Measurements from ENCODE around the gene TFPT. TPM values are rescaled to one million over a fixed set of nuclear protein-coding genes. Genes with fewer than 3 reads are reported as not detected.

The TFPT gene
- total RNA-seq (2022; extraction: Qiagen RNA extraction; ENCODE audit: low read depth) = 21.9 to 25.5 TPM (median 23.0 TPM) in 5 replicates

GRCh38 chr19:54115109-54116063 is at the start of gene TFPT, which contains the start of gene PRPF31:
Gene TFPT, minus strand, starts transcription at chr19:54115657. Its CDS starts 388 bp downstream, at chr19:54115269.
Gene PRPF31, plus strand, starts transcription at chr19:54115754. Its CDS starts 2,525 bp downstream, at chr19:54118279.

DNA sequence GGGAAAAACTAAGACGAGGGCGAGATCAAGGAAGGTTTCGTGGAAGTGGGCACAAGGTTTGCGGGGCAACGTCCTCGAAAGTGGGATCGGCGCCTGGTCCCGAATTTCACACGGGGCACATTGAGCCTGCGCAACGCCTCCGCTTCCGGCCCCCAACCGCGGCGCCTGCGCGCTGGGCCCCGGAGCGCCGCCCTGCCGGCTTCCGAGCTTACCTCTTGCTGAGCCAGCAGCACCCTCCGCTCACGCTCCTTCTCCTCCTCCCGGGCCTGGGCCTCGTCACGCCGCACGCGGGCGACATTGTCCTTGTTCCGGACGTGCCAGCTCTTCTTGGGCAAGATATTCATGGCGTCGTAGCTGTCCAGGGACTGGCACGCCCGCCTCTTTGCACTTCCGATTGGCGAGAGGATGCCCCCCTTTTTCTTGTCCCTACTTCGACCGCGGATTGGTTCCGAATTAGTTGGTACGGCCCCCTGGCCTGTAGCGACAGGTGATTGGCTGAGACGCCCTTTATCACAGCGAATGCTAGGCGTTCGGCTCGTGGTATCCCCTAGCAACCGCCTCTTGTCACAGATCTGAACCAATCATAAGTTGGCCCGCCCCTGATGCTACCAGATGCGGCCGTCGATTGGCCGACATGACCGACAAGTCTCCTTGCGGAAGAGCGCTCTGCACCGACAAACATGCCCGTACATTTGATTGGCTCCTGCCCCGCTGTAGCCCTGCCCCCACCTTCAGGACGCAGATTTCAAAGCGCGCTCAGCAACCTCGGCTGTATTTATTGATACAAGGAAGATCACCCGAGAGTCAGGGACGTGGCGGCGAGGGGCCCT is 44.1 kb upstream of the TFPT start, which contains the start of gene LENG1:
Gene LENG1, minus strand, starts transcription at position 370 of the 830 bp plus-strand sequence. Its CDS starts 26 bp downstream, at position 344.

GRCh38 chr19:54137699-54138488 is 22.4 kb upstream of the TFPT start, which contains the start of gene CNOT3:
Gene CNOT3, plus strand, starts transcription at chr19:54137762. Its CDS starts 5,217 bp downstream, at chr19:54142979.

GRCh38 chr19:54102421-54103169 is 12.9 kb downstream of the TFPT start, which contains the start of gene NDUFA3:
Gene NDUFA3, plus strand, starts transcription at chr19:54102855. Its CDS starts 24 bp downstream, at chr19:54102879.

GRCh38 chr19:54100561-54100960 is 14.9 kb downstream of the TFPT start, which contains the start of gene OSCAR:
Gene OSCAR, minus strand, starts transcription at chr19:54100803. Its CDS starts 11 bp downstream, at chr19:54100792.

DNA sequence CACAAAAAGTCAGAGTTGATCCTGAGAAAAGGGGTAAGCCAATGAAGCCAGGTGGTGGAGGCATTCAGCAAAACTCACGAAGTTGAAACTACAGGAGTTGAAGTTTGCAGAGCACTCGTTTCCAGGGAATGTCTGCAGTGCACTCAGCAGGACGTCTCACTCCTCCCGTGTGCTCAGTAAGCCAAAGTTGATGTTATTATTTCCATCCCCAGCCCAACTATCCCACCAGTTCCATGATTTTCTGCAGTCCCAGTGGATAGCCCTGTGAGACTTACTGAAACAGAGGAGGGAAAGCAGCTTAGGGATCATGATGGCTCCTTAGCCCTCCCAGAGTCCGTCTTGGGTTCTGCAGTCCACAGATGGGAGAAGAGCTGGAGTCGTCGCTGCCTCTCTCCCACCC is 34.4 kb downstream of the TFPT start, which contains the start of gene TARM1:
Gene TARM1, minus strand, starts transcription at position 334 of the 400 bp plus-strand sequence. Its CDS starts 25 bp downstream, at position 309.

DNA sequence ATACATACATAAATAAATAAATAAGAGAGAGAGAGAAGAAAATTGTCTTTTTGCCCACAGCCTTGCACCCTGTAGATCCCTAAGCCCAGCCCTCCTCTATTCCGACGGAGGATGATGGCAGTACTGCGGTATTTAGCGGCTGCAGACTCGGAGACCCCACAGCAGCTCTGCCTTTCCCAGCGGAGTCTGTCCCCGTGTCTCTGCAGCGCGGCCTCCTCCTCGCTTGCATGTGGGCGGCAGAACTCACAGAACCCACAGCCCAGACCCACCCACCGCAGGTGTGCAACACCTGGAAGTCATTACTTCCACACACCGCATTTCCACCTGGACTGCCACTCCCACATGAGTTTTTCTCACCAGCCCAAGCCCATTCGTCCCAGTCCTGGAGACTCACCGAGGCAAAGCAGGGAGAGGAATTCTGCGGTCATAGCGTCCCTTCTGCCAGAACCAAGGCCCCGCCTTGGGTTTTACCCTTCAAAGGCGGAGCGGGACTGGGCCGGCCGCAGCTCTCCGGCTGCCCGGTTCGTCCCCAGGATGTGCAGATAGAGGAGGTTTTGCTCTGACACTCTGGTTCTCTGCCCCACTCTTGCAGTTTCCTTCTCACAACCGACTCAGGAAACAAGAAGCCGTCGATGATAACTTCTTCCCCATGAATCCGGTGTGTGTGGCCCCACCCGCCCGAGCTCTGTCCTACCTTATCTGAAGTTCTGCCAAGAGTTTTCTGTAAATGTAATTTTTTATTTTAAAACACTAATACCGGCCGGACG is 51.9 kb downstream of the TFPT start, which contains the start of gene VSTM1:
Gene VSTM1, minus strand, starts transcription at position 548 of the 767 bp plus-strand sequence. Its CDS starts 120 bp downstream, at position 428.

Other genes starting within 250 kb of the TFPT start
- gene MYADM, start 247.8 kb downstream of the TFPT start, total RNA-seq (2022; extraction: Qiagen RNA extraction; ENCODE audit: low read depth) = 232 to 314 TPM (median 275 TPM) in 5 replicates
- gene PRKCG, start 233.5 kb downstream of the TFPT start, total RNA-seq (2022; extraction: Qiagen RNA extraction; ENCODE audit: low read depth) = 5.2 to 6.9 TPM (median 5.8 TPM) in 5 replicates
- gene CACNG7, start 206.4 kb downstream of the TFPT start, total RNA-seq (2022; extraction: Qiagen RNA extraction; ENCODE audit: low read depth) = 6.8 to 10.8 TPM (median 9.6 TPM) in 5 replicates
- gene CACNG8, start 152.7 kb downstream of the TFPT start, total RNA-seq (2022; extraction: Qiagen RNA extraction; ENCODE audit: low read depth) = 1.2 to 1.9 TPM (median 1.7 TPM) in 5 replicates
- 9.7 to 13.4 TPM (median 10.8 TPM) in 5 replicates for gene CACNG6, start 124.0 kb downstream of the TFPT start, total RNA-seq (2022; extraction: Qiagen RNA extraction; ENCODE audit: low read depth)
- 0.35 to 0.81 TPM (median 0.79 TPM) in 4 of 5 replicates, not detected in the other for gene VSTM1, start 51.8 kb downstream of the TFPT start, total RNA-seq (2022; extraction: Qiagen RNA extraction; ENCODE audit: low read depth)
- gene TARM1, start 34.3 kb downstream of the TFPT start, total RNA-seq (2022; extraction: Qiagen RNA extraction; ENCODE audit: low read depth) = not detected in 5 replicates
- 0.21 to 0.51 TPM (median 0.30 TPM) in 5 replicates for gene OSCAR, start 14.9 kb downstream of the TFPT start, total RNA-seq (2022; extraction: Qiagen RNA extraction; ENCODE audit: low read depth)
- 194 to 262 TPM (median 237 TPM) in 5 replicates for gene NDUFA3, start 12.8 kb downstream of the TFPT start, total RNA-seq (2022; extraction: Qiagen RNA extraction; ENCODE audit: low read depth)
- 112 to 122 TPM (median 116 TPM) in 5 replicates for gene PRPF31, start 97 bp upstream of the TFPT start, total RNA-seq (2022; extraction: Qiagen RNA extraction; ENCODE audit: low read depth)
- gene CNOT3, start 22.1 kb upstream of the TFPT start, total RNA-seq (2022; extraction: Qiagen RNA extraction; ENCODE audit: low read depth) = 60.9 to 77.0 TPM (median 70.0 TPM) in 5 replicates
- 6.7 to 9.8 TPM (median 9.1 TPM) in 5 replicates for gene LENG1, start 44.1 kb upstream of the TFPT start, total RNA-seq (2022; extraction: Qiagen RNA extraction; ENCODE audit: low read depth)
- 0.24 to 1.5 TPM (median 1.3 TPM) in 5 replicates for gene TMC4, start 57.5 kb upstream of the TFPT start, total RNA-seq (2022; extraction: Qiagen RNA extraction; ENCODE audit: low read depth)
- 126 to 174 TPM (median 157 TPM) in 5 replicates for gene MBOAT7, start 73.9 kb upstream of the TFPT start, total RNA-seq (2022; extraction: Qiagen RNA extraction; ENCODE audit: low read depth)
- 80.8 to 131 TPM (median 123 TPM) in 5 replicates for gene TSEN34, start 75.7 kb upstream of the TFPT start, total RNA-seq (2022; extraction: Qiagen RNA extraction; ENCODE audit: low read depth)
- gene RPS9, start 85.2 kb upstream of the TFPT start, total RNA-seq (2022; extraction: Qiagen RNA extraction; ENCODE audit: low read depth) = 2,035 to 2,508 TPM (median 2,323 TPM) in 5 replicates
- gene LILRB3, start 107.3 kb upstream of the TFPT start, total RNA-seq (2022; extraction: Qiagen RNA extraction; ENCODE audit: low read depth) = 0.05 to 0.11 TPM (median 0.06 TPM) in 3 of 5 replicates, not detected in the others
- 0.03 to 0.07 TPM in 2 of 5 replicates, not detected in the others for gene LILRA6, start 127.1 kb upstream of the TFPT start, total RNA-seq (2022; extraction: Qiagen RNA extraction; ENCODE audit: low read depth)
- 0.03 to 0.06 TPM in 2 of 5 replicates, not detected in the others for gene LILRB5, start 141.6 kb upstream of the TFPT start, total RNA-seq (2022; extraction: Qiagen RNA extraction; ENCODE audit: low read depth)
- 0.14 TPM in 1 of 5 replicates, not detected in the others for gene LILRB2, start 165.5 kb upstream of the TFPT start, total RNA-seq (2022; extraction: Qiagen RNA extraction; ENCODE audit: low read depth)
- not detected in 5 replicates for gene LILRA5, start 197.5 kb upstream of the TFPT start, total RNA-seq (2022; extraction: Qiagen RNA extraction; ENCODE audit: low read depth)
- gene LILRA4, start 223.5 kb upstream of the TFPT start, total RNA-seq (2022; extraction: Qiagen RNA extraction; ENCODE audit: low read depth) = not detected in 5 replicates
- 0.08 to 0.12 TPM in 2 of 5 replicates, not detected in the others for gene LAIR1, start 249.3 kb upstream of the TFPT start, total RNA-seq (2022; extraction: Qiagen RNA extraction; ENCODE audit: low read depth)

All from A549 treated with CpdA at 1 μM for 4 hours (cell line).